ENCODE data around the gene KIAA0513. TPM values are rescaled to one million over a fixed set of nuclear protein-coding genes. Genes with fewer than 3 reads are reported as not detected.

Gene KIAA0513
- total RNA-seq, 1 donor from 2014 or later: 56.1 TPM

- no peak for DNase-seq
- H3K4me1 Mint-ChIP-seq (ENCODE audit: low read depth, unreplicated experiment): peaks cover 39% of the 10 kb centered on the region
- peak overlapping the region; percentile 52 for H3K27ac Mint-ChIP-seq (ENCODE audit: unreplicated experiment)
- no peaks in the 10 kb centered on the region for H3K36me3 Mint-ChIP-seq (ENCODE audit: unreplicated experiment)
- peak overlapping the region; percentile 20 for H3K4me3 Mint-ChIP-seq (ENCODE audit: unreplicated experiment)
- peaks cover 7% of the 10 kb centered on the region for H3K9me3 Mint-ChIP-seq (ENCODE audit: unreplicated experiment)
- TF ChIP-seq CTCF (IDR thresholded peaks at IDR 0.05; ENCODE audit: partially characterized antibody, unreplicated experiment): no peak
- H3K27me3 Mint-ChIP-seq (ENCODE audit: unreplicated experiment): peaks cover 9% of the 10 kb centered on the region
These were observed 61.1 kb downstream of the KIAA0513 start for GRCh38 chr16:85088570-85089199.

- Mint-ChIP-seq H3K36me3 (ENCODE audit: unreplicated experiment) (no peaks in the 10 kb centered on the region), H3K4me1 (ENCODE audit: low read depth, unreplicated experiment) (peaks cover 42% of the 10 kb centered on the region), H3K27me3 (ENCODE audit: unreplicated experiment) (peaks cover 9% of the 10 kb centered on the region), H3K4me3 (ENCODE audit: unreplicated experiment) (peak overlapping the region; percentile 59), H3K27ac (ENCODE audit: unreplicated experiment) (peak overlapping the region; percentile 86), H3K9me3 (ENCODE audit: unreplicated experiment) (peaks cover 7% of the 10 kb centered on the region)
- DNase-seq: peak; percentile 45
- TF ChIP-seq CTCF (IDR thresholded peaks at IDR 0.05; ENCODE audit: partially characterized antibody, unreplicated experiment): no peak
These were observed 61.9 kb downstream of the KIAA0513 start for GRCh38 chr16:85089525-85089924.

- Mint-ChIP-seq H3K4me1 (ENCODE audit: low read depth, unreplicated experiment) (peaks cover 40% of the 10 kb centered on the region), H3K27me3 (ENCODE audit: unreplicated experiment) (peaks cover 9% of the 10 kb centered on the region), H3K4me3 (ENCODE audit: unreplicated experiment) (no peak overlapping the region), H3K36me3 (ENCODE audit: unreplicated experiment) (no peaks in the 10 kb centered on the region), H3K27ac (ENCODE audit: unreplicated experiment) (peak overlapping the region; percentile 86), H3K9me3 (ENCODE audit: unreplicated experiment) (peaks cover 8% of the 10 kb centered on the region)
- peak; percentile 40 for DNase-seq
- no peak for TF ChIP-seq CTCF (IDR thresholded peaks at IDR 0.05; ENCODE audit: partially characterized antibody, unreplicated experiment)
These were observed 62.6 kb downstream of the KIAA0513 start for GRCh38 chr16:85090181-85090580.

- no peak overlapping the region for H3K4me3 Mint-ChIP-seq (ENCODE audit: unreplicated experiment)
These were observed 63.4 kb downstream of the KIAA0513 start for GRCh38 chr16:85090873-85091521.

More at GRCh38 chr16:85090873-85091521, 63.4 kb downstream of the KIAA0513 start:
- H3K27ac Mint-ChIP-seq (ENCODE audit: unreplicated experiment): no peak overlapping the region
- no peaks in the 10 kb centered on the region for H3K36me3 Mint-ChIP-seq (ENCODE audit: unreplicated experiment)
- TF ChIP-seq CTCF (IDR thresholded peaks at IDR 0.05; ENCODE audit: partially characterized antibody, unreplicated experiment): no peak
- H3K27me3 Mint-ChIP-seq (ENCODE audit: unreplicated experiment): peaks cover 9% of the 10 kb centered on the region
- no peak for DNase-seq
- H3K4me1 Mint-ChIP-seq (ENCODE audit: low read depth, unreplicated experiment): peaks cover 37% of the 10 kb centered on the region
- peaks cover 8% of the 10 kb centered on the region for H3K9me3 Mint-ChIP-seq (ENCODE audit: unreplicated experiment)
